ENCODE measurements around the gene VPS4A. TPM values are rescaled to one million over a fixed set of nuclear protein-coding genes. Genes with fewer than 3 reads are reported as not detected.

The VPS4A gene
- total and polyA plus RNA-seq, 2 donors (not counting 1 experiment from before 2014, with no cell fraction given), result 33.1 to 43.8 TPM

GRCh38 chr16:69314534-69314933 is 3.4 kb downstream of the VPS4A start:
- no peak for TF ChIP-seq EZH2 (IDR thresholded peaks at IDR 0.05; ENCODE audit: borderline replicate concordance, insufficient read depth, low read depth, low read length, poor library complexity, severe bottlenecking)
- no peak for TF ChIP-seq CTCF (IDR thresholded peaks at IDR 0.05)
- Histone ChIP-seq H4K20me1 (ENCODE audit: control insufficient read depth, insufficient read depth, low read length, poor library complexity, severe bottlenecking) (peaks cover 71% of the 10 kb centered on the region), H3K27me3 (replicated peaks in 1 of 4; ENCODE audit: control extremely low read depth in 1 of 4, control insufficient read depth in 3 of 4, insufficient read depth in 4 of 4, low read length in 3 of 4) (no peaks in the 10 kb centered on the region), H3K9ac (ENCODE audit: low read length) (no peak overlapping the region), H3K79me2 (ENCODE audit: control insufficient read depth, insufficient read depth, low read length) (peaks cover 76% of the 10 kb centered on the region), H3K9me3 (ENCODE audit: control extremely low read depth in 1 of 3, control insufficient read depth in 2 of 3, insufficient read depth in 1 of 3, low read length in 2 of 3) (peaks cover 0 to 6% (median 0%) of the 10 kb centered on the region in 3 donors), H3K4me3 (ENCODE audit: control extremely low read depth in 1 of 5, extremely low read depth in 1 of 5, insufficient read depth in 1 of 5, low read depth in 2 of 5, low read length in 4 of 5) (no peak overlapping the region), H3K36me3 (replicated peaks in 1 of 2; ENCODE audit: control extremely low read depth in 1 of 2, control insufficient read depth in 1 of 2, extremely low read depth in 1 of 2, insufficient read depth in 2 of 2, low read length in 1 of 2) (peaks cover 2 to 49% of the 10 kb centered on the region in 2 experiments), H3K4me2 (replicated peaks; ENCODE audit: low read depth, low read length, poor library complexity, severe bottlenecking) (no peak overlapping the region), H3K4me1 (ENCODE audit: control insufficient read depth in 2 of 2, insufficient read depth in 2 of 2, low read length in 2 of 2) (peaks cover 10 to 23% of the 10 kb centered on the region in 2 donors), H3K27ac (ENCODE audit: low read length in 2 of 2) (no peak overlapping the region), H2AFZ (ENCODE audit: insufficient read depth, low read depth, low read length, poor library complexity, severe bottlenecking) (no peak overlapping the region)
- intact Hi-C loops (cut with micrococcal nuclease), result loop anchor here (10.0 kb wide), 1 partner anchor 780 kb away; the partner anchor contains the start of gene ZFP90
- ChIA-PET POLR2A (interaction anchor here (0.6 kb wide), 1 partner anchor 12 kb away, joined by 7 read pairs; no protein-coding TSS in a partner anchor), CTCF (interaction anchor here (1.3 to 1.8 kb wide), 2 partner anchors 11 to 15 kb away, joined by 5 read pairs; no protein-coding TSS in a partner anchor)
- Mint-ChIP-seq H3K4me1 (peaks cover 24% of the 10 kb centered on the region), H3K4me3 (no peak overlapping the region), H3K27ac (no peak overlapping the region), H3K27me3 (no peaks in the 10 kb centered on the region), H3K9me3 (ENCODE audit: insufficient read depth) (no peaks in the 10 kb centered on the region)
- DNase-seq, result no peak
- ATAC-seq (ENCODE audit: low read depth), result no peak
- 96% methylated on average over 10 of the region's 11 CpGs for WGBS (ENCODE audit: insufficient coverage)

- no peak for ATAC-seq (ENCODE audit: low read depth)
- no peaks in the 10 kb centered on the region for H3K9me3 Mint-ChIP-seq (ENCODE audit: insufficient read depth)
- Histone ChIP-seq H4K20me1 (ENCODE audit: control insufficient read depth, insufficient read depth, low read length, poor library complexity, severe bottlenecking) (peaks cover 81% of the 10 kb centered on the region), H3K4me2 (replicated peaks; ENCODE audit: low read depth, low read length, poor library complexity, severe bottlenecking) (no peak overlapping the region), H2AFZ (ENCODE audit: insufficient read depth, low read depth, low read length, poor library complexity, severe bottlenecking) (no peak overlapping the region), H3K79me2 (ENCODE audit: control insufficient read depth, insufficient read depth, low read length) (peaks cover 86% of the 10 kb centered on the region), H3K4me3 (ENCODE audit: control extremely low read depth in 1 of 5, extremely low read depth in 1 of 5, insufficient read depth in 1 of 5, low read depth in 2 of 5, low read length in 4 of 5) (no peak overlapping the region), H3K4me1 (ENCODE audit: control insufficient read depth in 2 of 2, insufficient read depth in 2 of 2, low read length in 2 of 2) (peaks cover 7 to 18% of the 10 kb centered on the region in 2 donors), H3K36me3 (replicated peaks in 1 of 2; ENCODE audit: control extremely low read depth in 1 of 2, control insufficient read depth in 1 of 2, extremely low read depth in 1 of 2, insufficient read depth in 2 of 2, low read length in 1 of 2) (peaks cover 2 to 61% of the 10 kb centered on the region in 2 experiments), H3K9ac (ENCODE audit: low read length) (no peak overlapping the region), H3K9me3 (ENCODE audit: control extremely low read depth in 1 of 3, control insufficient read depth in 2 of 3, insufficient read depth in 1 of 3, low read length in 2 of 3) (no peaks in the 10 kb centered on the region), H3K27me3 (replicated peaks in 1 of 4; ENCODE audit: control extremely low read depth in 1 of 4, control insufficient read depth in 3 of 4, insufficient read depth in 4 of 4, low read length in 3 of 4) (no peaks in the 10 kb centered on the region), H3K27ac (ENCODE audit: low read length in 2 of 2) (no peak overlapping the region)
- DNase-seq, result no peak
- no peaks in the 10 kb centered on the region for H3K27me3 Mint-ChIP-seq
- peaks cover 19% of the 10 kb centered on the region for H3K4me1 Mint-ChIP-seq
- TF ChIP-seq CTCF (IDR thresholded peaks at IDR 0.05) (no peak), EZH2 (IDR thresholded peaks at IDR 0.05; ENCODE audit: borderline replicate concordance, insufficient read depth, low read depth, low read length, poor library complexity, severe bottlenecking) (no peak)
- POLR2A ChIA-PET, result no interaction called here
- intact Hi-C loops (cut with micrococcal nuclease), result loop anchor here (10.0 kb wide), 1 partner anchor 781 kb away; the partner anchor contains the start of gene ZFP90
- H3K4me3 Mint-ChIP-seq, result no peak overlapping the region
- 98% methylated on average over 29 of the region's 30 CpGs for WGBS (ENCODE audit: insufficient coverage)
- CTCF ChIA-PET, result interaction anchor here (1.8 kb wide), 1 partner anchor 10 kb away, joined by 5 read pairs; no protein-coding TSS in a partner anchor
- H3K27ac Mint-ChIP-seq, result no peak overlapping the region
These were observed 4.5 kb downstream of the VPS4A start for GRCh38 chr16:69315486-69316311.

Measured in B cell (primary cell).